ENCODE measurements around the gene DENND5A.
"Not testable (repeated sequence)": the region's sequence is repeated elsewhere in the genome, so short reads cannot be mapped to it uniquely, and the experiment has no call there.

Gene DENND5A

GRCh38 chr11:9137293-9138132, 127.6 kb downstream of the DENND5A start:
- DNase-seq (ENCODE audit: low spot score), result peak; percentile 83

GRCh38 chr11:9136741-9137140, 128.4 kb downstream of the DENND5A start:
- DNase-seq (ENCODE audit: low spot score), result no peak

GRCh38 chr11:9133956-9134355, 131.2 kb downstream of the DENND5A start:
- DNase-seq (ENCODE audit: low spot score), result no peak

GRCh38 chr11:9132203-9132878, 132.8 kb downstream of the DENND5A start:
- no peak for DNase-seq (ENCODE audit: low spot score)

GRCh38 chr11:9130297-9130696, 134.9 kb downstream of the DENND5A start:
- DNase-seq (ENCODE audit: low spot score), result no peak

GRCh38 chr11:9126636-9127035, 138.5 kb downstream of the DENND5A start:
- DNase-seq (ENCODE audit: low spot score), result no peak

- no peak for DNase-seq (ENCODE audit: low spot score)
Measured at GRCh38 chr11:9125185-9125886, 139.8 kb downstream of the DENND5A start.

GRCh38 chr11:9123595-9124304, 141.4 kb downstream of the DENND5A start:
- no peak for DNase-seq (ENCODE audit: low spot score)

GRCh38 chr11:9121469-9121796, 143.7 kb downstream of the DENND5A start:
- DNase-seq (ENCODE audit: low spot score), result no peak

- DNase-seq (ENCODE audit: low spot score), result no peak
Measured at GRCh38 chr11:9120664-9121468, 144.3 kb downstream of the DENND5A start.

GRCh38 chr11:9118277-9118676, 146.9 kb downstream of the DENND5A start:
- DNase-seq (ENCODE audit: low spot score), result no peak

- no peak for DNase-seq (ENCODE audit: low spot score)
Measured at GRCh38 chr11:9112075-9112474, 153.1 kb downstream of the DENND5A start.

- DNase-seq (ENCODE audit: low spot score), result no peak
Measured at GRCh38 chr11:9109858-9110731, 155.1 kb downstream of the DENND5A start.

GRCh38 chr11:9104580-9104979, 160.6 kb downstream of the DENND5A start:
- DNase-seq (ENCODE audit: low spot score), result no peak

GRCh38 chr11:9103542-9104276, 161.4 kb downstream of the DENND5A start:
- no peak for DNase-seq (ENCODE audit: low spot score)

- no peak for DNase-seq (ENCODE audit: low spot score)
Measured at GRCh38 chr11:9099617-9100016, 165.5 kb downstream of the DENND5A start.

- not testable (repeated sequence) for DNase-seq (ENCODE audit: low spot score)
Measured at GRCh38 chr11:9098455-9098854, 166.7 kb downstream of the DENND5A start.

- not testable (repeated sequence) for DNase-seq (ENCODE audit: low spot score)
Measured at GRCh38 chr11:9097186-9097943, 167.8 kb downstream of the DENND5A start.

GRCh38 chr11:9096427-9096826, 168.7 kb downstream of the DENND5A start:
- DNase-seq (ENCODE audit: low spot score), result no peak

Data from left forelimb (tissue), 1 donor.